GM19239 (cell line): ENCODE measurements around the gene CNFN.
A peak's percentile ranks its signal among the peaks of the same experiment; 100 is the strongest.

Experiments
- DNase-seq: peaks from one replicate; pipeline ENCODE4 v3.0.0; 2011; ENCODE audit warnings: low spot score; ENCODE audit not compliant: insufficient read length
- FAIRE-seq: peaks from 2 replicates; lab custom pipeline; 2011; peaks lifted over from hg19 to GRCh38; lab: Jason Lieb, UNC

CNFN gene

DNA sequence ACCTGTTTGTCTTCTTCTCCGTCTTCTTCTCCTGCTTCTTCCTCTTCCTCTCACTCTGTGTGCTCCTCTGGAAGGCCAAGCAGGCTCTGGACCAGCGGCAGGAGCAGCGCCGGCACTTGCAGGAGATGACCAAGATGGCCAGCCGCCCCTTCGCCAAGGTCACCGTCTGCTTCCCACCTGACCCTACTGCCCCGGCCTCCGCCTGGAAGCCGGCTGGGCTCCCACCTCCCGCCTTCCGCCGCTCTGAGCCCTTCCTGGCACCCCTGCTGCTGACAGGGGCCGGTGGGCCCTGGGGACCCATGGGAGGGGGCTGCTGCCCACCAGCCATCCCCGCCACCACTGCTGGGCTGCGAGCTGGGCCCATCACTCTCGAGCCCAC, 13.9 kb downstream of the CNFN start:
- FAIRE-seq (no peak), DNase-seq (no peak)

DNA sequence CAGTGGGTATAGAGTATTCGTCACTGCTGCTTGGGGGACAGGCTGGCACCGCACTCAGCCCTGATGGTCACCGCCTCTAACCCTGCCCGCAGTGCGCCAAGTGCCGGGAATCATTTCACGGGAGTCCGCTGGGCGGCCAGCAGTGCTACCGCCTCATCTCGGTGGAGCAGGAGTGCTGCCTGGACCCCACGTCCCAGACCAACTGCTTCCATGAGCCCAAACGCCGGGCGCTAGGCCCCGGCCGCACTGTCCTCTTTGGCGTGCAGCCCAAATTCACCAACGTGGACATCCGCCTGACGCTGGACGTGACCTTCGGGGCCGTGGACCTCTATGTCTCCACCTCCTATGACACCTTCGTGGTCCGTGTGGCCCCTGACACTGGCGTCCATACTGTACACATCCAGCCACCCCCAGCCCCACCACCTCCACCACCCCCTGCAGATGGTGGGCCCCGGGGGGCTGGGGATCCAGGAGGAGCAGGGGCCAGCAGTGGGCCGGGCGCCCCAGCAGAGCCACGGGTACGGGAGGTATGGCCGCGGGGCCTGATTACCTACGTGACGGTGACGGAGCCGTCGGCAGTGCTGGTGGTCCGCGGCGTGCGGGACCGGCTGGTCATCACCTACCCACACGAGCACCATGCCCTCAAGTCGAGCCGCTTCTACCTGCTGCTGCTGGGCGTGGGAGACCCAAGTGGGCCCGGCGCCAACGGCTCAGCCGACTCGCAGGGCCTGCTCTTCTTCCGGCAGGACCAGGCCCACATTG, 14.5 kb downstream of the CNFN start:
- FAIRE-seq, result no peak
- DNase-seq, result no peak

DNA sequence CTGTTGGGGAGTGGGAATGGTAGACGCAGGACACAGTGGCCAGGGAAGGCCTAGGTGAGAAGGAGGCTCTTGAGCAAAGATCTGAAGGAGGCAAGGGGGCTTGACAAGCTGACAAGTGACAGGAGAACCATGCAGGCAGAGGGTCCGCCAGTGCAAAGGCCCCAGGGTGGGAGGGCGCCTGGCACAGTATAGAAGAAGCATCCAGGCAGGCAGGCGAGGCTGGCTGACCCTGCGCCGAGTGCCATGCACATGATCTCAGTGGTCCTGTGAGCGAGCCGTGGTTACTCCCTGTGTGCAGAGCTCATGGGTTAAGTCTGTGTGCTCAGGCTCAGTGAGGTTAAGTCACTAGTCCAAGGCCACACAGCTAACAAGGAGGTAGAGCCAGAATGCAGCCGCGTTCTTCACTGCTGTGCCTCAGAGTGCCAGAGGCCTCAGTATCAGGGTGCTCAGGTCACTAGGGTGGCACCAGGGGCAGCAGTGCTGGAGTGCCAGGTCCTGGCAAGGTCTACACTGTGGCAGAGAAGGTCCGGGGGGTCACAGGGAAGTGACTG, 15.2 kb downstream of the CNFN start:
- FAIRE-seq (no peak), DNase-seq (no peak)

- FAIRE-seq (no peak), DNase-seq (no peak)
Measured at GRCh38 chr19:42370626-42371175, 19.4 kb downstream of the CNFN start.

DNA sequence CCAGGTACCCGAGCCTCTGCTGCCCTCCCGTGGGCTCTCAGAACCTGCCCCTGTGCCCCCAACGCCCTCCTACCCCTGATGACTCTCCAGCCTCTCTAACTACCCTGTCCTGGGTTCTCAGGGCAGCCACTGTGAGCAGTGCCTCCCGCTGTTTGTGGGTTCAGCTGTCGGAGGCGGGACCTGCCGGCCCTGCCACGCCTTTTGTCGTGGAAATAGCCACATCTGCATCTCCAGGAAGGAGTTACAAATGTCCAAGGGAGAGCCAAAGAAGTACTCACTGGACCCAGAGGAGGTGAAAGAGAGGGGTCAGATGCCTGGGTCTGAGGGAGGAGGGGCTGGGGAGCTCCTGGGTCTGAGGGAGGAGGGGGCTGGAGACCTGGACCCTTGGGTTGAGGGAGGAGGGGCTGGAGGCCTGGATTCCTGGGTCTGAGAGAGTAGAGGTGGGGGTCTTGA, 20.0 kb downstream of the CNFN start:
- FAIRE-seq (no peak), DNase-seq (no peak)

DNA sequence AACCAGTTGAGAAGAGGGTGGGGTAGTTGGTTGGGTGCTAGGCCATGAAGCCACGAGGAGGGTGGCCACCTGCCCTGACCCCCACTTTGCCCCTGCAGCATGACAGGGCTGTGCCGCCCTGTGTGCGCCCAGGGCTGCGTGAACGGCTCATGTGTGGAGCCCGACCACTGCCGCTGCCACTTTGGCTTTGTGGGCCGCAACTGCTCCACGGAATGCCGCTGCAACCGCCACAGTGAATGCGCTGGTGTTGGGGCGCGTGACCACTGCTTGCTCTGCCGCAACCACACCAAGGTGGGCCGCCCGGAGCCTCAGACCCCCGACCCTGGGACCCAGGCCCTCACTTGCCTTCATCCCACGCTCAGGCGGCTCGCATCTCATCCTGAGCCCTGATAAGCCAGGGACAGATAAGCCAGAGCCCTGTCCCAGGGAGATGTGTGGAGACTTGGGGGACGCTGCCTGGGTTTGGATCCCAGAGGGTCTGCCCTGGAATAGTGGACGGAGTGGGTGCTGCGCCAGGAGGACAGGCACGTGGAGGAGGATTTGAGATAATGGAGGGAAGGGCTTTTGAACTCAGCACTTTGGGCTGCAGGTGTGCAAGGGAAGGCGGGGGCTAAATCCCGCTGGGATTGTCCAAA, 20.5 kb downstream of the CNFN start:
- DNase-seq (no peak), FAIRE-seq (no peak)

DNA sequence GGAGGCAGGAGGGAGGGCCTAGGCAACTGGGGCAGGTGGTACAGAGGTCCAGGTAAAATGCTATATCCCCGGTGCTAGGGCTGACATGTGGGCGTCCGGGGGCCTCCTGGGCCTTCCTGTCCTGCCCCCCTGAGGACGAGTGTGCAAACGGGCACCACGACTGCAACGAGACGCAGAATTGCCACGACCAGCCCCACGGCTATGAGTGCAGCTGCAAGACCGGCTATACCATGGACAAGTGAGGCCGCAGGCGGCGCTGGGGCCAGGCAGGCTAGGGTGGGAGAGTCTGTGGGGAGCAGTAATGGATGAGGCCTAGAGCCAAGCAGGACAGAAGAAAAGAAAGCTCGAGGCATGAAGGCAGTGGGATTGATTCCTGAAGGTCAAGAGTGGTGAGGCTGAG, 21.3 kb downstream of the CNFN start:
- FAIRE-seq, result no peak
- no peak for DNase-seq

GRCh38 chr19:42368360-42368759, 21.7 kb downstream of the CNFN start:
- FAIRE-seq (no peak), DNase-seq (no peak)

DNA sequence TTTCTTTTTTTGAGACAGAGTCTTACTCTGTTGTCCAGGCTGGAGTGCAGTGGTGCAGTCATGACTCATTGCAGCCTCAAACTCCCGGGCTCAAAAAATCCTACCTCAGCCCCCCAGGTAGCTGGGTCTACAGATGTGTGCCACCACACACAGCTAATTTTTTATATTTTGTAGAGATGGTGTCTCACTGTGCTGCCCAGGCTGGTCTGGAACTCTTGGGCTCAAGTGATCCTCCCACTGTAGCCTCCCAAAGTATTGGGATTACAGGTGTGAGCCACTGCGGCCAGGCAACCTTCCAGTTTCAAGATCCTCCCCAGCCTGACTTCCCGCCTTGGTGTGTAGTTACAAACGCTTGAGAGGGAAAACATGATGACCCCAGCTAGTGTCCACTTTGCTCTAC, 22.2 kb downstream of the CNFN start:
- no peak for DNase-seq
- no peak for FAIRE-seq

- FAIRE-seq (no peak), DNase-seq (no peak)
Measured at GRCh38 chr19:42366673-42367072, 23.4 kb downstream of the CNFN start.

DNA sequence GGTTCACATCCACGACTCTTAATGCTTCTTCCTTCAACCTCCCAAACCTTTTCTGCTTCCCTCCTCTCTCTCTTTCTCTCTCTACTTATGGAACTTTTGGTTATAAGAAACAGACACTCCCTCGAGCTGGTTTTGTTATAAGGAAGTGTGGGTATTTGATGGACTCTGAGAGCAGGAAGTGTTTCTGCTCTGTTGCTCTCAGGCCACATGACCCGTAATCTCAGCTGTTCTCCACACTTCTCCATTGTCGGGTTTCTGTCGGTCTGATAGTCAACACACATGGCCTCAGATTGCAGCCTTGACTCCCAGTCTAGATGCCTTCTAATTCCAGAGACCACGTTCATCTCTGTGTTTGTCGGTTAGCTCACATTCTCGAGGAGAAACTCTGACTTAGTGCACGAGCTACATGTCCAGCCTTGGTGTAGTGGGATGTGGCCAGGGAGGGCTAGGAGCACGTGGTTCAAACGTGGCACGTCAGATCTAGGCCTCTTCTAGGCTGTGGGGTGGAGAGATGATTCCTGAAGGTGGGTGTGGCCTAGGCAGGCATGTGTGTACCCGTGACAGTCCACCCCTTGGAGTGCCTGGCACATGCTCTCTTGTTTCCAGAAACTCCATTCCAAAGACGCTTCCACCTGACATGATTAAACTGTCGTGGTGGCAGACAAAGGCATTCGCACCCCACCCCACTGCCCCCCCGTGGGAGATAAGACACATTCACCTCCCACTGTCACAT, 26.3 kb downstream of the CNFN start:
- FAIRE-seq, result peak; percentile 87
- peak; percentile 63 for DNase-seq

GRCh38 chr19:42362891-42363440, 27.1 kb downstream of the CNFN start:
- no peak for FAIRE-seq
- DNase-seq, result no peak

DNA sequence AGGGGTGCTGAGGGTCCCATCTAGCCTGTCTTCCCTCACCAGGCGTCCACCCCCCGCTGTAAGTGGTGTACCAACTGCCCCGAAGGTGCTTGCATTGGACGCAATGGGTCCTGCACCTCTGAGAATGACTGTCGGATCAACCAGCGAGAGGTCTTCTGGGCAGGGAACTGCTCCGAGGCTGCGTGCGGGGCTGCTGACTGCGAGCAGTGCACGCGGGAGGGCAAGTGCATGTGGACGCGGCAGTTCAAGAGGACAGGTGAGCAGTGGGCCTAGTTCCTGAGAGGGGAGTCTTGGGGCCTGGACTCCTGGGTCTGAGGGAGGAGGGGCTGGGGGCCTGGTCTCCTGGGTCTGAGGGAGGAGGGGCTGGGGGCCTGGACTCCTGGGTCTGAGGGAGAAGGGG, 27.8 kb downstream of the CNFN start:
- FAIRE-seq, result no peak

DNA sequence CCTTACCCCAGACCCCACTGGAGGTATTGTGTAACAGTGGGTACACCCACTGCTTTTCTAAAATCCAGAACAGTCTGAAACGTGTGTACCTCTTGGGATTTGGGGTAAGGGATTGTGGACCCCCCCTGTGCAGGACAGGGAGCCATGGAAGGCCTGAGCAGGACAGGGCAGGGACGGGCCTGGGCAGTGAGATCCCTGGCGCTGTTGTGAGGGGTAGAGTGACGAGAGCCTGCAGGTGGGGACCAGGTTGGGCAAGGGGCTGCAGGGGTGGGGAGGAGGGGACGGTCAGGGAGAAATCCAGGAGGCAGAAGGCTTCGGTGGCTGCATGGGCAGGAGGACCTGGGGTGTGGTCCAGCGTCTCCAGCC, 28.6 kb downstream of the CNFN start:
- FAIRE-seq (no peak), DNase-seq (no peak)

More for the DNA sequence above, 27.8 kb downstream of the CNFN start:
- no peak for DNase-seq

DNA sequence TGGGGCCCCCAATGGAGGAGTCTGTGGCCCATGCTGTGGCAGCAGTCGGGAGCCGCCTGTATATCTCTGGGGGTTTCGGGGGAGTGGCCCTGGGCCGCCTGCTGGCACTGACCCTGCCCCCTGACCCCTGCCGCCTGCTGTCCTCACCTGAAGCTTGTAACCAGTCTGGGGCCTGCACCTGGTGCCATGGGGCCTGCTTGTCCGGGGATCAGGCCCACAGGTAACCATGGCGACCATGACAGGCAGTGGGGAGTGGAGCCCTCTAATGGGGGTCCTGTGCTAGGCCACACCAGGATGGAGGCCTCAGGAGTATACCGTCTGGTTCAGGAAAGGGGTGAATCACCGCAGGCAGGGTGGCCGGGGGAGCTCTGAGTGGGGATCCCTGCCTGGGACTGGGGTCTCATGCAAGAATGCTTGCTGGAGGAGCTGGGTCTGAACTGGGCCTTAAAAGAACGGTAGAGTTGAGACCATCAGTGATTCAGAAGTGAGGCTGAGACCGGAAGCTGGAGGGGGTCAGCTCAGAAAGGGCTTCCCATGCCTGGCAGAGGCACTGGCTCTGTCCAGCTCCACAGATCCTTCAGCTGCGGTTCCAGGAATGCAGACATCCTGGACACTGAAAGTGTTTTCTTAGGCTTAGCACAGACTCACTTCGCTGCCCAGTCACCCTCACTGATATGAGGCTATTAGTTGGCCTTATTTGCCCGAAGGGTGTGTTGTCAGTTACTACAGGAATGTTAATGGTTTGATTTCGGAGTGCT, 29.1 kb downstream of the CNFN start:
- no peak for DNase-seq
- no peak for FAIRE-seq

DNA sequence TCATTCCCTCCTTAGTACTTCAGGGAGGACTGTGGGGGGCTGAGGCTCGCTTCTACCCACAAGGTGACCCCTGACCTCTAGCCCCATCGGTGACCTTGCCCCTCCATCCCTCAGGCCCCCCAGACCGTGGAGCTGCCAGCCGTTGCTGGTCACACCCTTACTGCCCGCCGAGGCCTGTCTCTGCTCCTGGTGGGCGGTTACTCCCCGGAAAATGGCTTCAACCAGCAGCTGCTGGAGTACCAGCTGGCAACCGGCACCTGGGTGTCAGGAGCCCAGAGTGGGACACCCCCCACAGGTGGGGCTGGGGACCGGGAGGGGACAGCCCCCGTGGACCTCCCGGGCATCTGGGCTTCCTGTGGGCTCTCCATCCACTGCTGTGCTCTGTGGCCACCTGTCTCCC, 32.8 kb downstream of the CNFN start:
- FAIRE-seq (no peak), DNase-seq (no peak)

- FAIRE-seq (no peak), DNase-seq (no peak)
Measured at GRCh38 chr19:42356686-42357085, 33.4 kb downstream of the CNFN start.

DNA sequence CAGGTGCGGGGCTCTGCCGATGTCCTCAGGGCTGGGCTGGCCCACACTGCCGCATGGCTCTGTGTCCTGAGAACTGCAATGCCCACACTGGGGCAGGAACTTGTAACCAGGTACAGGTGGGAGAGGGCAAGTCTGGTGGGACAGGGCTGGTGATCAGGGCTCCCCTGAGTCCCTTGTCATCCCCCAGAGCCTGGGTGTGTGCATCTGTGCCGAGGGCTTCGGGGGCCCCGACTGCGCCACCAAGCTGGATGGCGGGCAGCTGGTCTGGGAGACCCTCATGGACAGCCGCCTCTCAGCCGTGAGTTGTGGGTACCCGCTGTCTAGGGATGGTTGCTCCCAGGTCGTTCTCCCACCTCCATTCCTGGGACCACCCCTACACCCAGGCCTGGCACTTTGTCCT, 34.2 kb downstream of the CNFN start:
- DNase-seq, result no peak

DNA sequence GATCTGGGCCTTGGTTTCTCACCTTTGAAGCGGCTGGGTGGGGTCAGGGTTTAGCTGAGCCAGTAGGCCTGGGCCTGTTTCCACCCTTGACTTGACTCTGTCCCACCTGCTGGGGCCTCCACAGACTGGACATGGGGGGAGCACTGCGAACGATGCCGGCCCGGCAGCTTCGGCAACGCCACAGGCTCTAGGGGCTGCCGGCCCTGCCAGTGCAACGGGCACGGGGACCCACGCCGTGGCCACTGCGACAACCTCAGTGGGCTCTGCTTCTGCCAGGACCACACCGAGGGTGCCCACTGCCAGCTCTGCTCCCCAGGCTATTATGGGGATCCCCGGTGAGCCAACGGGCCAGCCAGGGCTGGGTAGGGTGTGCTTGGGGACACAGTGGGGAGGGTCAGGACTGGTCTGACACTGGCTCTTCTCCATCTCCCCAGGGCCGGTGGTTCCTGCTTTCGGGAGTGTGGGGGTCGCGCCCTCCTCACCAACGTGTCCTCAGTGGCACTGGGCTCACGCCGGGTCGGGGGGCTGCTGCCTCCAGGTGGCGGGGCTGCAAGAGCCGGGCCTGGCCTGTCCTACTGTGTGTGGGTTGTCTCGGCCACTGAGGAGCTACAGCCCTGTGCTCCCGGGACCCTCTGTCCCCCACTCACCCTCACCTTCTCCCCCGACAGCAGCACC, 36.6 kb downstream of the CNFN start:
- no peak for DNase-seq
- no peak for FAIRE-seq

More for the DNA sequence above, 34.2 kb downstream of the CNFN start:
- no peak for FAIRE-seq
